Osteocyte (in vitro differentiated cells): ENCODE results near the gene PPP2R5E. TPM values are rescaled to one million over a fixed set of nuclear protein-coding genes. Genes with fewer than 3 reads are reported as not detected.

ENCODE experiments used
- DNase-seq: peaks from one replicate; pipeline ENCODE4 v3.0.0; 2021; ENCODE audit warnings: mixed read lengths; ENCODE audit not compliant: unreplicated experiment; ENCODE audit errors: extremely low spot score
- H3K27ac Mint-ChIP-seq: one replicate; pipeline ENCODE4 v1.8.0; 2021; ENCODE audit warnings: mild to moderate bottlenecking, mixed read lengths; ENCODE audit not compliant: unreplicated experiment
- H3K27me3 Mint-ChIP-seq: one replicate; pipeline ENCODE4 v1.8.0; 2021; ENCODE audit warnings: mixed read lengths; ENCODE audit not compliant: unreplicated experiment
- H3K36me3 Mint-ChIP-seq: one replicate; pipeline ENCODE4 v1.8.0; 2021; ENCODE audit warnings: mixed read lengths; ENCODE audit not compliant: unreplicated experiment
- H3K4me1 Mint-ChIP-seq: one replicate; pipeline ENCODE4 v1.8.0; 2021; ENCODE audit warnings: mixed read lengths; ENCODE audit not compliant: unreplicated experiment
- H3K4me3 Mint-ChIP-seq: one replicate; pipeline ENCODE4 v1.8.0; 2021; ENCODE audit warnings: mild to moderate bottlenecking, moderate library complexity, mixed read lengths; ENCODE audit not compliant: unreplicated experiment
- H3K9me3 Mint-ChIP-seq: one replicate; pipeline ENCODE4 v1.8.0; 2021; ENCODE audit warnings: mixed read lengths; ENCODE audit not compliant: unreplicated experiment
- CTCF ChIP-seq: fragments of 200-600 bp; sonication (generic); IDR thresholded peaks from 2 replicates; pipeline ENCODE4 v1.5.0; 2021; ENCODE audit warnings: antibody characterized with exemption, mild to moderate bottlenecking, moderate library complexity
- total RNA-seq: library from RNA; stranded (reverse); gene quantifications from 2 replicates; pipeline ENCODE4 v1.2.1, GENCODE V29; 2021

PPP2R5E gene
- total RNA-seq, 1 donor from 2014 or later, result 43.3 TPM

- H3K27me3 Mint-ChIP-seq, result no peaks in the 10 kb centered on the region
- no peak for DNase-seq
- no peak overlapping the region for H3K4me3 Mint-ChIP-seq
- H3K36me3 Mint-ChIP-seq, result no peaks in the 10 kb centered on the region
- H3K4me1 Mint-ChIP-seq, result peaks cover 43% of the 10 kb centered on the region
- no peak for TF ChIP-seq CTCF
- no peaks in the 10 kb centered on the region for H3K9me3 Mint-ChIP-seq
- H3K27ac Mint-ChIP-seq, result no peak overlapping the region
Observed at GRCh38 chr14:63474844-63475243, 68.3 kb downstream of the PPP2R5E start.

GRCh38 chr14:63474111-63474510, 69.1 kb downstream of the PPP2R5E start:
- no peak for DNase-seq
- Mint-ChIP-seq H3K27ac (no peak overlapping the region), H3K4me1 (peaks cover 36% of the 10 kb centered on the region), H3K9me3 (no peaks in the 10 kb centered on the region), H3K27me3 (no peaks in the 10 kb centered on the region), H3K36me3 (no peaks in the 10 kb centered on the region), H3K4me3 (no peak overlapping the region)
- TF ChIP-seq CTCF, result no peak

- Mint-ChIP-seq H3K9me3 (no peaks in the 10 kb centered on the region), H3K27me3 (no peaks in the 10 kb centered on the region), H3K36me3 (no peaks in the 10 kb centered on the region), H3K27ac (no peak overlapping the region), H3K4me3 (no peak overlapping the region), H3K4me1 (peaks cover 38% of the 10 kb centered on the region)
- no peak for DNase-seq
- TF ChIP-seq CTCF, result no peak
Observed at GRCh38 chr14:63472986-63473788, 70.0 kb downstream of the PPP2R5E start.

- H3K9me3 Mint-ChIP-seq, result no peaks in the 10 kb centered on the region
- no peaks in the 10 kb centered on the region for H3K36me3 Mint-ChIP-seq
- no peak overlapping the region for H3K4me3 Mint-ChIP-seq
- no peak for TF ChIP-seq CTCF
- DNase-seq, result no peak
- no peaks in the 10 kb centered on the region for H3K27me3 Mint-ChIP-seq
- peak overlapping the region; percentile 73 for H3K27ac Mint-ChIP-seq
- peaks cover 50% of the 10 kb centered on the region for H3K4me1 Mint-ChIP-seq
Observed at GRCh38 chr14:63470962-63471793, 72.0 kb downstream of the PPP2R5E start.

GRCh38 chr14:63468294-63468693, 74.9 kb downstream of the PPP2R5E start:
- H3K36me3 Mint-ChIP-seq, result no peaks in the 10 kb centered on the region
- H3K27me3 Mint-ChIP-seq, result no peaks in the 10 kb centered on the region
- no peak overlapping the region for H3K4me3 Mint-ChIP-seq
- no peaks in the 10 kb centered on the region for H3K9me3 Mint-ChIP-seq
- peaks cover 38% of the 10 kb centered on the region for H3K4me1 Mint-ChIP-seq
- no peak overlapping the region for H3K27ac Mint-ChIP-seq
- DNase-seq, result no peak
- TF ChIP-seq CTCF, result no peak
